HG03280 (cell line): ENCODE data around the gene CFAP58.

Source experiments
- ATAC-seq: cut with Tn5 transposase; IDR thresholded peaks from one replicate; pipeline ENCODE4 v1.9.1; 2021; ENCODE audit warnings: mild to moderate bottlenecking, moderate library complexity; ENCODE audit not compliant: unreplicated experiment

CFAP58 gene

DNA sequence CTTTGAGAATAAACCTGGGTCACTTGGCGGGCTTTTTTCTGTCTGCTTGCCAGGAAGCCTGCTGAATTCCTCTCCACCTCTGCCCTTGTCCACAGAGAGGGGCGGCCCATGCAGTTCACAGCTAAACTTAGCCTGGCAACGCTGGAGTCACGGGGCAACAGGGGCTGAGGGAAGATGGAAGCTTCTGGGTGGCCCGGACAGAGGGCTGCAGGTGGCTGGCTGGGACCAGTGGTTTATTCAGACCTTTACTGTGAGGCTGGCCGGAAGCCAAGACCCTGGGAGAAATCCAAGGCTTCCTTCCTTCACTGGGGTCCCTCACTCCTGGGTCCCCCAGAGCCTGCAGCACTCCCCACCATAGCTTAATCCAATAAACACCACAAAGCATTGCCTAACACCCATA is 32.4 kb upstream of the CFAP58 start:
- no peak for ATAC-seq

GRCh38 chr10:104321725-104322415 is 31.8 kb upstream of the CFAP58 start:
- ATAC-seq, result no peak

- ATAC-seq, result no peak
Observed at GRCh38 chr10:104322416-104322782, 31.2 kb upstream of the CFAP58 start.

DNA sequence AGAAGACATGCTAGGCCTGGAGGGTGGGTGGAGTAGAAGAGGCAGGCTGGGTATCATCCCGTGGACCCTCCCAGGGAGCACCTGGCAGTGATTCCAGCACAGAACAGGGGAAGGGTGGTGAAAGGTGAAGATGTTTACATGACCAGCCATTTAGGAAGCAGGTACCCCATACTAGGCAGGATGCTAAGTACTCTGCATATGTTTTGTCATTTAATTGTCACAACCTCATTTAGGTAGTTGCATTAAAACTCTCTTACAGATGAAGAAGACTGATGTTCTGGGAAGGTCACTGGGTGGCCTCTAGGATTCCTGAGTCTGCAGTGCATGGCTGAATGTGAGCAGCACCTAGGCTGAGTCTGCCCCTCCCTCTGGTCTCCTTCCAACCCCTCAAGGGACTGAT is 30.5 kb upstream of the CFAP58 start:
- no peak for ATAC-seq

GRCh38 chr10:104323760-104324201 is 29.9 kb upstream of the CFAP58 start:
- no peak for ATAC-seq

DNA sequence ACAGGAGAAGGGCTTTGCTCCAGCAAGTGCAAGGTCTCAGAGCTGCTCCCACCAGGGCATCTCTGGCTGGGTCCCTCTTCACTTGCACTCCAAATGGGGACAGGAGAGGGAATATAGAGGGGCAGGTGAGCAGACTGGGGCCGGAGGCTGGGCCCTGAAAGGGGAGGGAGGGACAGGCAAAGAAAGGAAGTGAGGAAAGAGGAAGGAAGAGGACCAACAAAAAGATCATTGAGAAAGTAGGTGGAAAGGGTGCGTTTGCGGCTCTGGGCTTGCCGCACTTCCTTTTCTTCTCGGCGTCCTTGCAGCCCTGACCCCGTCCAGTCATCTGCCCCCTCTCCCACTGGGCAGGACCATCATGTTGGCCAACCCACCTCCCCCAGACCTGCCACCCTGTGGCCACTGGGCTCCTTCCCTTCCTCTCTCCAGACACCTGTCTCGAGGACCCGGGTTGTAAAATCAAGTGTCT is 29.4 kb upstream of the CFAP58 start:
- no peak for ATAC-seq

- ATAC-seq, result no peak
Observed at GRCh38 chr10:104324931-104325330, 28.7 kb upstream of the CFAP58 start.

GRCh38 chr10:104325436-104326435 is 27.9 kb upstream of the CFAP58 start:
- no peak for ATAC-seq

DNA sequence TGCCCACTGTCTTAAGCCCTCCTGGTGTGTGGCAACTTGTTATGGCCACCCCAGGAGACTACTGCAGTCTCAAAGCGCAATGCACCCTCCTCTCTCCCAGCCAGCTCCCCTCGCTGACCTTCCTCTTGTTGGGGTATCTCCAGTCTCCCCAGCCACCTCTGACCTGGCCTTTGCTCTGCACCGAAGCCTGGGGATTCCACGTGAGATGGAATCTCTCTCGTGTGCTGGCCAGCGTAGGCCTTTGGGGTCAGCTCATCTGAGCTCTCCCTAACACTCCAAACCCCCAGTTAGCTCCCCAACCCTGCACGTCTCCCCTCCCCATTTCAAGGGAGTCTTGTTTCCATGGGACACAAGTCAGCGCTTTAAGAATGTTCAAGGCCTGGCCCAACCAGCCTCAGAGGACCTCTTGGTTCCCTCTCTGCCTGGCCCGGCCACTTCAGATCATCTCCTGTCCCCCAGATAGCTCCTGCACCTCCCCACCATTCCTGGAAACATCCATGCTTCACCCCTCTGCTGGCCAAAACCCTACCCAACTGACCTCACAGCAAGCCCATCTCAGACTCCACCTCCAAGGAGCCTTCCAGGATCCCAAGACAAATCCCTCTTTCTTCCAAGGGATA is 26.5 kb upstream of the CFAP58 start:
- no peak for ATAC-seq

DNA sequence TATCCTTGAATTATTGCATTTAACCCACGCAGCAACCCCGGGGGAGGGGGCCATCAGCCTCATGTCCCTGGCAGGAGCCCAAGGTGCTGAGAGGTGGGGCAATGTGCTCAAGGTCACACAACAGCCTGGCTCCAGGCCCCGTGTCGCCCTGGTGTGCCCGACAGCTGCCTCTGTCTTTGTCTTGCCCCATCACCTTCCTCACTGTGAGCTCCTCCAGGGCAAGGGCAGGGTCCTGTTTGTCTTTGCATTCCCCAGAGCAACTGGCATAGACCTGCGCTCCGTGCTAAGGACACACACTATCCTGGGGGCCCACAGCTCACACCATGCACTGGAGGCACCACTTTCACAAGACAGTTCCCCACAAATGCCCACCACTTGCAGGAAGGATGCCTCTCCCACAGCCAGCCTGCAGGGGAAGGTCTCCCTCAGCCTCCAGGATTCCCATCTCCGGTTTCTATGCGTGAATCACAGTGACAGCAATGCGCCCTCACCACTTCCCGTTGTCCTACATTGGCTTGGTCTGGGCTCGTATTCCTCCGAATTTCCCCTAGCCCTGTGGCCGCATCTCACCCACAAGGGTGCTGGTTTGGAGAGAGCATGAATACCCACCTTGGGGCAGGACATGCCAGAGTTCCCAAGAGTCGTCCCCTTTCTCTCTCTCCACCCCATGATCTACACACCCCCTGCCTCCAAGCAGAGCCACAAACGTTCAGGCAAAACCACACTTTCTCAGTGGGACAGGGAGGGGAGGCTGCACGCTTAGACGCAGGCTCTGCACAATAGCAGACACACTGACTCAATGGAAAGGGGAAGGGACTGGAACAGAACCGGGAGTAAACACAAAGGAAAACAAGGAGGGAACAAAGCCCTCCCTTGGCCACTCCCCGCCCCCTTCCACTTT is 25.6 kb upstream of the CFAP58 start:
- ATAC-seq, result no peak

GRCh38 chr10:104328646-104328895 is 25.1 kb upstream of the CFAP58 start:
- no peak for ATAC-seq

- ATAC-seq, result no peak
Observed at GRCh38 chr10:104328896-104329710, 24.5 kb upstream of the CFAP58 start.

DNA sequence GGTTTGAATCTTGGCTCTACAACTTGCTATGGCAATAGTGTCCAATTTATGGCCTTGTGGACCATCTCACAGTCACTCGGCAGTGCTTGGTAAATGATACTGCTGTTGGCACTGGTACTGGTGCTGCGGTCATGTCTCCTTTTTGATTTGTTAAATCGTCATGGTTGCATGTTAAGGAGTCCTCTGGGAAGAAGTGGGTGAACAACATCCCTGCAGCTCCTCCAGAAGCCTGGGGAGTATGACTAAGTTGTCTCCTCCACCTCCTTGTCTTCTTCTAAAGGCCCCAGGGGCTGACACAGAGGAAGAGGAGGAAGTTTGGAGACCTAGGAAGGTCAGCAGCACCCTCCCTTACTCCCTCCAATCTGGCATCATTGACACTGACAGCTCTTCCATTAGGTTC is 23.9 kb upstream of the CFAP58 start:
- ATAC-seq, result no peak

DNA sequence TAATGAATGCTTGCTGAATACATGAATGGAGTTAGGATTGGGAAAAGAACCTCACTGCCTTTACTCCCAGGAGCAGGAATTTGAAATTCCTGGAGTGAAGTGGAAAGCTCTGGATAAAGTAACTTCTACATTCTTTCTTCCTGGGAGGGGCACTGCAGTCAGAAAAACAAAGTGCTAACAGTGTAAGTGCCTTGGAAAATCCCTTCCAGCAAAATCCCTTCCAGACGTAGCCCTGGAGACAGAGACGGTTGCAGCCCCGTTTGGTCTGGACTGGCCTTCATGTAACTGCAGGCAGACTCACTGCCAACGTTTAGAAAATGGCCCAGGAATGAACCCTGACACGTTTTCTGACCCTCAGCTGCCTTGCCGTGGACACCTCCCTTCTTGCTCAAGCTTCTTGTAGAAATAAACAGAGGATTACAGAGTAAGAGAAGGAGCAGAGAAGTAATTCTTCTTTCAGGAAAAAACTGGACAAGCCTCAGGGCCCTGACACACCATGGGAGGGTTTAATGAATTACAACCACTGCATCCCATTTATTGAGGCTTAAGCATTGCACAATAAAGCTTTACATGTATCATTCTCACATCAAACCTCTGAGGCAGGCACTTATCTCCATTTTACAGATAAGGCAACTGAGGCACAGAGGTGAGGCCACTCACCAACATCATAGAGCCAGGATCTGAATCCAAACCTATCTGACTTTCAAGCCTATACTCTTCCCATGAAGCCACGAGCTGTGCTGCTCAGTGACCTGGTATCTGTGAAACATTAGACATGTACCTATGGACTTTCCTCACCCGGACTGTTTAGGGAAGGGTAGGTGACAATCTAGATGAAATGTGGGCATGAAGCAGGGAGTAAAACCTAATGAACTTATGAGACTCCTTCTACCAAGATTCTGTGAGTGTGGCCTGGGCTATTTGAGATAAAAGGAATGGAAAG is 23.2 kb upstream of the CFAP58 start:
- no peak for ATAC-seq

- no peak for ATAC-seq
Observed at GRCh38 chr10:104331208-104331838, 22.3 kb upstream of the CFAP58 start.

DNA sequence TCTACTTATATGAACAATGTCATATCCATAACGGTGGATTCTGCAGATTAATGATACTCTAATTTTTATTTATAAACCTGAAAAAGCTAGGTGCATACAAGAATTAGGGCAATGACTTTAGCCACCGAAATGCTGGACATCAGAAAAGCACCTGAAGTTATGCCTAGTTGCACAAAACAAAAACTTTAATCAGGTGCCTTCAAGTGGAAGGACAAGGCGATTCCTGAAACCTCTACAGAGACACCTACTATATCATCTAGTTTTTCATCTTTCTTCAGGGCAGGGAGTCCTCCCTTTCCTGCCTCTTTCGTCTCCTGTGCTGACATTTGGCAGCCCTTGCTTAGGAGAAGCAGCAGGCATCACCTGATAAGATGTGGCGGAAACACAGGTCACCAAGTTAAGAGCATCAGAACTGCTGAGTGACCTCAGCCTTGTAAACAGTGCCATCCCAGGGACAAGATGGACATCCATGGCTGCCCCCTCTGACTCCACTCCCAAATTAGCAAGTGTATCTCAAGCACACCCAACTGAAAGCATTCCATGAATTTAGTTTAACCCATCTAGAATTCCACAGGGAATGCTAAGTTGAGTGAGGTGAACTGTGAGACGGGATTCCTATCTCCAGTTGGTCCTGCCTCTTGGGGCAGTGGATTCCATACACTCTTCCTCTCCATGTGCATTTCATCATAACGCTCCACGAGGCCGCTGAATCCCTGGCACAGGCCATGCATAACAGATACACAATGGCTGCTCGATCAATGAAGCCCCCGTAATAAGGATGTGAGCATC is 21.2 kb upstream of the CFAP58 start:
- ATAC-seq, result no peak

DNA sequence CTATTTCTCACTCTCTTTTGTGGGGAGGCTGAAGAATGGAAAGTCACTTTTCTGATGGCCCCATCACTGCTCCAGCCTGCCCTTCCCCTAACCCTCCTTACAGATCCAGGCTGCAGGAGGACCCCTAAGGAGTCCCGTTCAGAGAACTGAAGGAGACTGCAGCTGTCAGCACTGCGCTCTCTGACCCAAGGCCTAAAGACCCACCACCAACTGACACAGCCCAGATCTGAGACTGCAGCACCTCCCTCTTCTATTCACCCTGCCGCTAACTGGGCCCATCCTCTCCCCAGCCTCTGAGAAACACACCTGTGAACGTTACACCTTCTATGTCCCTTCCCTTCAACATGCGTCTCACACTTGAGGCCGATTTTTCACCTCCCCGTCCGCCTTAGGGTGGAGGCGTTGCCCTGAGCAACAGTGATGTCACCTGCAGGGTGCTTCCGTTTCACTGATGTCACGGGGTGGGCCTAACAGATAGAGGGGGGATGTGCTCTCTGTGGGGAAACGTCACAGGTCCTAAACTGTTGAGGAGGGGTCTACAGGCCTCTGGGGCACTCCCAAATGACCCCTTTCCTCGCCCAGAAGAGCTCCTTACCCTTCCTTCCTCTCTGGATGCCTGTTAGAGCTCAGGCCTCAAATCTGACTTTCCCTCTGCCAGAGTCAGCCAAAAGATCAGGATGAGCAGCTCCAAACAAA is 20.5 kb upstream of the CFAP58 start:
- no peak for ATAC-seq
